Measurements from ENCODE around the gene APOF. TPM values are rescaled to one million over a fixed set of nuclear protein-coding genes. Genes with fewer than 3 reads are reported as not detected.

The APOF gene
- total and polyA plus RNA-seq, 9 of the 15 experiments (the other 6 are each of a cell fraction or from before 2014, with no cell fraction given), result 0.09 to 0.15 (median 0.12) TPM; not detected in 5

GRCh38 chr12:56336361-56337167 is 26.1 kb downstream of the APOF start (continued):
- TF ChIP-seq ZBTB11 (CRISPR knock-in tag; IDR thresholded peaks at IDR 0.05) (peak in 1 of 3 experiments; percentile 94; a peak in 2 of 6 replicates), ZNF23 (CRISPR knock-in tag; IDR thresholded peaks at IDR 0.05) (no peak), MCM5 (IDR thresholded peaks at IDR 0.05; ENCODE audit: low read depth) (no peak), SRSF1 (IDR thresholded peaks at IDR 0.05; ENCODE audit: low read depth, low read length) (no peak), RFX1 (IDR thresholded peaks at IDR 0.05) (0 out of 2 replicates have a peak, but pooled peaks have one; percentile 16), ZNF280B (CRISPR knock-in tag; IDR thresholded peaks at IDR 0.05) (no peak), SLC30A9 (CRISPR knock-in tag; IDR thresholded peaks at IDR 0.05) (no peak), POU5F1 (IDR thresholded peaks at IDR 0.05; ENCODE audit: borderline replicate concordance, low read depth, low read length, partially characterized antibody) (no peak), BHLHE40 (IDR thresholded peaks at IDR 0.05; ENCODE audit: low read length) (peak; percentile 51; the same call in 1 of the 2 replicates), GMEB1 (CRISPR knock-in tag; IDR thresholded peaks at IDR 0.05) (no peak), FOXA3 (CRISPR knock-in tag; conservative IDR thresholded peaks at IDR 0.05 in 1 of 2, IDR thresholded peaks at IDR 0.05 in 1 of 2) (0 out of 4 replicates have a peak, but pooled peaks of 1 of the 2 experiments have one; percentile 25), PCBP1 (IDR thresholded peaks at IDR 0.05; ENCODE audit: low read depth, low read length, poor library complexity, severe bottlenecking) (no peak), ZNF436 (CRISPR knock-in tag; IDR thresholded peaks at IDR 0.05) (no peak)
- TF ChIP-seq, protein P1, sequence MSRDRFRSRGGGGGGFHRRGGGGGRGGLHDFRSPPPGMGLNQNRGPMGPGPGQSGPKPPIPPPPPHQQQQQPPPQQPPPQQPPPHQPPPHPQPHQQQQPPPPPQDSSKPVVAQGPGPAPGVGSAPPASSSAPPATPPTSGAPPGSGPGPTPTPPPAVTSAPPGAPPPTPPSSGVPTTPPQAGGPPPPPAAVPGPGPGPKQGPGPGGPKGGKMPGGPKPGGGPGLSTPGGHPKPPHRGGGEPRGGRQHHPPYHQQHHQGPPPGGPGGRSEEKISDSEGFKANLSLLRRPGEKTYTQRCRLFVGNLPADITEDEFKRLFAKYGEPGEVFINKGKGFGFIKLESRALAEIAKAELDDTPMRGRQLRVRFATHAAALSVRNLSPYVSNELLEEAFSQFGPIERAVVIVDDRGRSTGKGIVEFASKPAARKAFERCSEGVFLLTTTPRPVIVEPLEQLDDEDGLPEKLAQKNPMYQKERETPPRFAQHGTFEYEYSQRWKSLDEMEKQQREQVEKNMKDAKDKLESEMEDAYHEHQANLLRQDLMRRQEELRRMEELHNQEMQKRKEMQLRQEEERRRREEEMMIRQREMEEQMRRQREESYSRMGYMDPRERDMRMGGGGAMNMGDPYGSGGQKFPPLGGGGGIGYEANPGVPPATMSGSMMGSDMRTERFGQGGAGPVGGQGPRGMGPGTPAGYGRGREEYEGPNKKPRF (IDR thresholded peaks at IDR 0.05; ENCODE audit: low read depth, low read length), result no peak
- TF ChIP-seq, protein P2, sequence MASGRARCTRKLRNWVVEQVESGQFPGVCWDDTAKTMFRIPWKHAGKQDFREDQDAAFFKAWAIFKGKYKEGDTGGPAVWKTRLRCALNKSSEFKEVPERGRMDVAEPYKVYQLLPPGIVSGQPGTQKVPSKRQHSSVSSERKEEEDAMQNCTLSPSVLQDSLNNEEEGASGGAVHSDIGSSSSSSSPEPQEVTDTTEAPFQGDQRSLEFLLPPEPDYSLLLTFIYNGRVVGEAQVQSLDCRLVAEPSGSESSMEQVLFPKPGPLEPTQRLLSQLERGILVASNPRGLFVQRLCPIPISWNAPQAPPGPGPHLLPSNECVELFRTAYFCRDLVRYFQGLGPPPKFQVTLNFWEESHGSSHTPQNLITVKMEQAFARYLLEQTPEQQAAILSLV (tag; IDR thresholded peaks at IDR 0.05), result no peak

Measured in K562 (cell line).